Fibroblast of skin of right biceps (primary cell): ENCODE data around the gene PAK1.
"Not testable (repeated sequence)": the region's sequence is repeated elsewhere in the genome, so short reads cannot be mapped to it uniquely, and the experiment has no call there.

ENCODE experiments used
- DNase-seq: peaks from one replicate; pipeline ENCODE4 v3.0.0-alpha.2; 2013

Gene PAK1

DNA sequence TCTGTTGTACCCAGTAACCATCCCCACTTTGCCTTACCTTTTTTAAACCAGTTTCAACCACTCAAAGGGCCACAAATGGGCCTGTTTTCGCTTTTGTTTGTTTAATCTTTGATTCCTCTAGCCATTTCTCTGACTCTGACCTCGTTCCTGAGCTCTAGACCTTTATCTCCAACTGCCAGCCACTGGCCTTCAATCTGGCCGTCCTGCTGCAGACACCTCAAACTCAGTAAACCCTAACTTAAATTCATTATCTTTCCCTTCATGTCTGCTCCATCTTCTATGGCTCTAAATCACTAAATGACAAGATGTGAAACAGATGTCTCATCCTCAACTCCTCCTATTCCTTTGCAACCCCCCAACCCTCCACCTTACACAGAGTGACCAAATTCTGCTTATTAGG lies 171.1 kb downstream of the PAK1 start:
- no peak for DNase-seq

DNA sequence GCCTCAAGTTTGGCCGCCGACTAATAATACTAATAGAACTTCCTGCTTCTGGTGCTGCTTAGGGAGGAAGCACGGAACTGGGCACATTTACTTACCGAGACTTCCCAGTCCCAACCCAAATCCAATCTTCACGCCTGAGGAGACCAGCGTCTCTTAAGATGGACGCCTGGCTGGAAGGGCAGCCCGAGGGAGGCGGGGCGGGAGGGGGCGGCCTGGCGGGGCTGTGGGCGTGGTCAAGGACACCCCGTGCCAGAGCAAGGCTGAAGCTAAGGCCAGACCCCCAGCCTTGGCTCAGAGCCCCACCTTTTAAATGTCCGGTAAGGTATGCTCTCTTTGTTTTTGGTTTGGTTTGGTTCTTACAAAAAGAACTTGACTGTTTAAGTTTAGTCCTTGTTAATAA lies 172.4 kb downstream of the PAK1 start, which contains the start of gene GDPD4:
Gene GDPD4, minus strand, starts transcription at position 177 of the 400 bp plus-strand sequence. CDS start 16,549 bp downstream, outside the sequence.
- DNase-seq, result no peak

DNA sequence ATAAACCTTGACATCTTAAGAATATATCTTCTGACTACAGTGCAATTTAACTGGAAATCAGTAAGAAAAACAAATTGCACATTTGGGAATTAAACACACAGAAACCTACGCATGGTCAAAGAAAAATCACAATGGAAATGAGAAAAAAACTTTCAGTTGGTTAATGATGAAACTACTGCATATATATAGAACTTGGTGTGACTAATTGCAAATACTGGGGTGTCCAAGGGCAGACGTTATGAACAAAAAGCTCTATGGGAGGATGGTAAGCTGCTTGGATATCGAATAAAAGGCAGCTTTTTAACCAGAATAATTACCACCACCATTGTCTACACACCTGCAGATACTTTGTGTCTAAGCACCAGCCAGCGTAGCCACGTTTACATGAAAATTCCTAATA lies 173.2 kb downstream of the PAK1 start:
- DNase-seq, result no peak

DNA sequence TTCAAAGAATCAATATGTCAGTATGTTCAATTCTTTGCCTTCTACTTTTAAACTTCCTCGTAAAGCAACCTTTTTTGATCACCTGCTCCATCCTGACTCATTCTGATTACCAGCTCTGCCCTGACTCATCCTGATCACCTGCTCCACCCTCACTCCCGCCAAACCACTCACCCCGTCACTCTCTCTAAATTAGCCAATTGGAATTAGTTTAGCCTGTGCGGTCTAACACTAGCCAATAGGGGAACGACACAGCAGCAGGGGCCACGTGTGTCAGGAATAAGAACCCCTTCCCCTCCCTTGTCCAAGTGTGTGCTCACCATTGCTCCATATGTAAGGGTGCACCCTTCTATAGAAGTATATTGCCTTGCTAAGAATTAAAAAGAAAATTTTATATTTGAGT lies 173.9 kb downstream of the PAK1 start:
- DNase-seq, result not testable (repeated sequence)

DNA sequence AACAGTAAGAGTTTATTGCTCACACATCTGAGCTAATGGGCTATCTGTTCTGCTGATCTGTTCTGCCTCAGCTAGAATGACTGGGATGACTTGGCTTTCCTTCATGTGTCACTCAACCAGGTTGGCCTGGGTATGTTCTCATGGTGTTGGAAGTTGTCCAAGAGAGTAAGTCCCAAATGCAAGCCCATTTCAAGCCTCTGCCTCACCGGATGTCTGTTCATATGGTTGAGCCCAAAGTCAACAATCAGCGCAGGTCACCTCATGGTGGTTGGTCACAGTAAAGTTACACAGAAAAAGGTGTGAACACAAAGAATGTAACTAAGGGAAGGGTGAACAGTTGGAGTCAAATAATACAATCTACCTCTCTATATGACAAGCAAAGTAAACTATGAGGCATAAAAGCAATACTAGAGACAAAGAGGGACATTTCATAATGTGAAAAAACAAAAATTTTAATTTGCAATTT lies 174.3 kb downstream of the PAK1 start:
- peak; percentile 11 for DNase-seq

DNA sequence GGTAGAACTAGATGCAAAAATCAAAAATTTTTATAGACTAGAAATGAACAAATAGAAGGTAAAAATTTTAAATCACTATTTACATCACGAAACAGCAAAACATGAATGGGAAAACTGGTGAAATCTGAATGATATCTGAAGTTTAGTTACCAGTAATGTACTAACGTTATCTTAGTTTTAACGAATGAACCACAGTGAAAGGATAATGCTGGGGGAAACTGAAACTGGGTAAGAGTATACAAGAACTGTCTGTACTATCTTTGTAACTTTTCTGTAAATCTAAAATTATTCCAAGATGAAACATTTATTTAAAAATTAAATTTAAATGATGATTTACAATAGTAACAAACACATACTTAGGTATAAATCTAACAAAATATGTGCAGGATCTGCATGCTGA lies 179.9 kb downstream of the PAK1 start:
- DNase-seq, result no peak

DNA sequence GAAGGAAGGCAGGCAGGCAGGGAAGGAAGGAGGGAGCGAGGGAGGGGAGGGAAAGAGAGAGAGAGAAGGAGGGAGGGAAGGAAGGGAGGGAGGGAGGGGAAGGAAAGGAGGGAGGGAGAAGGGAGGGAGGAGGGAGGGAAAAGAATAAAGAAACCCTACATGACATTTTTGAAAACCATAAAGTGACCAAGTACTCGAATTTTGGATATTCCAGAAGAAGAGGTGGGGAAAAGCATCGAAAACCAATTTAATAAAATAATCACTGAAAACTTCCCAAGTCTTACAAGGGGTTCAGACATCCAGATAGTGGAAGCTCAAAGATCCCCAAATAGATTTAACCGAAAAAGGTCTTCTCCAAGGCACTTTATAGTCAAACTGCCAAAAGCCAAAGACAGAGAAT lies 184.2 kb downstream of the PAK1 start:
- no peak for DNase-seq

DNA sequence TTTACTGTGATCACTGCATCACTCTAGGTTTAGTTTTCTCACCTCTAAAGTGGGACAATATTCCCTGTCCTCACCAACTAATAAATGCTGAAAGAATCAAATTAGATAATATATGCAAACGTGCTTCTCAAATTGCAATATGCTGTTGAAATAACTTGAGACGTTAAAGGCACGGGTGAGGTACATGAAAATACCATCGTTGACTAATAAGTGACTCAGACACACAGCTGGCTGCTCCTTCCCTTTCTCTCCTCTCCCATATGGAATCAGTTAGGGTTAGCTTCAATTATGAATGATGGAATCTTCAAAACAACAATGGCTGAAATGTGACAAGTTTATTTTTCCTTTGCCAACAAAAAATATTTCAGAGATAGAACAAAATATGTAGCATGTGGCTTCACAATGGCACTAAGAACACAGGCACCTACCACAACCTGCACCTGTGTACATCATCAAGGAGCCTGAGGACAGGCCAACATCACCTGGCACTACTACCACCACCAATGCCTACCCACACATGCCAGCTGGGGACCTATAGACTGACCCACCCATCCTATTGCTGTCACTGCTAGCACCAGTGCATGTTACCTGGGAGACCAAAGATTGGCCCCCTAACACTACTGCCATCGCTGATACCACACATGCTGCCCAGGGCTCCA lies 186.2 kb downstream of the PAK1 start:
- peak; percentile 89 for DNase-seq

DNA sequence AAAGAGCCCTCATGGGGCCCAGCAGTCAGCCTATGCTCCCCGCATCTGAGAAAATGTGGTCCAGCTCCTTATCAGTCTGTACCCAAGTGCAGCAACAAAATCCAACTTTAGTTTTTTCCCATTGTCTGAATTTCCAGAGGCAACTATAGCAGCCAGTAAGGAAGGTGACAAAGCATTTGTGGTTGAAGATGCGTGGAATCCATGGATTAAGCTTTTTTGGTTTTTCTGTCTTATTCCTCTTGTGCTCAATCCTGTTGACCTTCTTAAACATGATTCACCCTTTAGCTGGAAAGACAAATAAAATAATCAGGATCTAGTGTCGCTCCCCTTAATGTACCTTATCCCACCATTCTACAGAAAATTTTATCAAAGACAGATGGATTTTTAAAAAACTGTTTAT lies 186.8 kb downstream of the PAK1 start:
- peak; percentile 46 for DNase-seq

DNA sequence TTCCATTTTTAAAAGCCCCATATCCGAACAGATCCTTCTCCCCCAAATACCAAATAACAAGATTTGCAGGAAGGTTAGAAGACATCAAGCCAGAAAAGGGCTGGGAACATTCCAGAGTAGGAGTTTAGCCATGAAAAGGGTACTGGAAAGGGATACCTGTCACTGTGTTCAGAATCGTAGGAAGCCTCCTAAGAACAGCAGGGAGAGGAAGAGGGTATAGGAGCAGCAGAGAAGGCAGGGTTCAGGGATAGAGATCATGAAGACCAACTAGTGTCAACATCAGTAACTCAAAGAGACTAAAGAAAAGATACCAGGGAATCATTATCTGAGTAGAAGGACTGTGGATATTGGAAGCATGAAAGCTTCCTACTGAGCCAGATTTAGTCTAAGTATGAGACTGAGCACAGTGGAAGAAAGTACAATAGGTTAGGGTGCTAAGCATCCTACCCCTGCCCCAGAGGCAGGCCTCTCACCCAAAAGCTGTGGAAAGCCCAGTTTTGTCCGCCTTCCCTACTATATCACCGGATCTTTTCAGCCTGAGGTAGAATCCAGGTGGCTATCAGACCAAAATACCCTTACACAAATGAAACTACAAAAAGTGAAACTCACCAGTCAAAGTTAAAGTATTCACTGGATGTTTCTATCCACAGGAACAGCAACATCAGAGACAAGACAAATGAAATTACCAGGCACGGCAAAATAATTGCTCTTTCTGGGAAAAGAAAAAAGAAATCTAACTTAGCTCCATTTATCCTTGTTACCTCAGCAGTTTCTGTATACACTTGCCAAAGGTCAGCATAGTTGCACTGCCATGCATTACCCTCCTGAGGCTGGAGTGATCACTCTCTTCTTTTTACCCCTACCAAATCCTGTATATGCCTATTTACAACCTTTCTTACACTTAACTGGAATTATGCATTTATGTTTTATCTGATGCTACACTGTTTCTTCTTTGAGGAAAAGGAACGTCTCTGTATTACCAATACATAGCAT lies 189.1 kb downstream of the PAK1 start:
- DNase-seq, result no peak

DNA sequence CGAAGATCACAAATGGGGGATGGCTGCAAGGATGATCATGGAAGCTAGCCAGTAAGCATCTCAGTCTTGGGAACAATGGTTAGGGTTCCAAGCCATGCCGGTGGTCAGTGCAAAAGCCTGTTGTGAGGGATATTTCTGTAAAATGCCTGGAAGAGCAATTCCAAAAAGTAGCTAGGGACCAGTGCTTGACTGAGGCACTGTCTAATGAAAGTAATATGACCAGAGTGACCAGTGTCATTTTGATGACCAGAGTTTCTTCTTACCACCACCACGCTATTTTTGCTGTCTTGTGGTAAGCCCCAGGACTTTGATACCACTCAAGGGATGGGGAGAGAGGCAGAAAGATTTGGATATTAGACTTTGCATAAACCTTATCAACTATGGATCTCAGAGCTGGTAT lies 190.8 kb downstream of the PAK1 start:
- no peak for DNase-seq

DNA sequence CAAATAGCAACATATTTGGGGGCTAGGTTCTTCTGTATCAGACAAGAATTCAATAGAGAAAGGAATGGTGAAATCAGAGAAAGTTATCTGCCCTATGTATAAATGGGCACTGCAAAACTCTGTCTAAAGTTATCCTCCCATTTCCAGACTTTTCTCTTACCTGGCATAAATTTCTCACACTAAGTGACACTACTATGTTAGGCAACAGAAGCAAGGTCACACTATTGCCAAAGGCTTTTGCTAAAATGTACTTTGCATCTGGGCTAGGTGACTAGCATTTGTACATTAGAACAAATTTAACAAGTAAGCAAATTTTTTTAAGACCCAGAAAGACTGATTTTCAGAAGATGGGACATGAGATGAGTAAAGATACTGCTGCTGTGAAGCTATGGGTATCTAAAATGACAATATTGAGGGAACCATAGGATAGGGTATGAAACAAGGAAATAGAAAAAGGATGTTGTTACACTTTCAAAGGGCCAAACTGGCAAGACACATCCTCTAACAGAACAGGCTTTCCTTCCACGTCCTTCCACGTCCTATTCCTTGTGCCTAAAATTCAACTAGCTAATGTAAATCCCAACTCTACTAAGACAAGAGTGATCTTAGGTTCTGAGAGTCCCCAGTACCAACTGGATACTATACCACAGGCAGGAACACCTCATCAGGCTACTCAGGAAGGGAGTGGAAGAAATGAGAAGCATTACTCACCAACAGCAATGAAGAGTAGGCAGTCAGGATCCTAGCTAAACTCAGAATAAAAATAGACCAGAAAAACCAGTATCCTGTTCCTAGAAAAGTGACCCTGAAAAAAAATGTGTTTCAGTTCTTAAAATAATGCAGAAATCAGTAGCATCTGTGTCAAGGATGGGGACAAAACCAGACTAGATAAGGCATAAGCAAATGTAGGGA lies 195.0 kb downstream of the PAK1 start:
- DNase-seq, result peak; percentile 46

DNA sequence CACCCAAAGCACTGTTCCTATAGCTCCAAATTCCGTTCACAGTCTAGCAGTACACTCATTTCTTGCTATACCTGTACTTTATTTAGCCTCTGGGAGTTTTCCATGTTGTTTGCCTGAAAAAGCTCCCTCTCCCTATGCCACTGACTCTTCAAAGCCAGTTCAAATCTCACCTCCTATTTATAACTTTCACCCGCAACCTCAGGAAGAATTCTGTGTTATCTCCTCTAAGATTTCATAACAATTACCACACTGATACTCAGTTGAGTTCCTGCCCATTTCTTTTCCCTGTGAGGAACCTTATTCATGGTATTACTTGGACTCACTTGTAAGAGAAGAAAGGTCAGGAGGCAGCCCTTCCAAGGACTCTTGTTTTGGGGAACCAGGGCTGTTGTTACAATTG lies 197.6 kb downstream of the PAK1 start:
- DNase-seq, result no peak
